Stimulated activated naive B cell treated with anti-CD40 and anti-IgM and Interleukin-4, amounts not matched to agents 10 μg/mL and 1 μg/mL and 100 μg/mL, for 72 hours (primary cell): ENCODE results near the gene NIT2.

Source experiments
- ATAC-seq, 2 donors: fragments of 150-1000 bp; cut with Tn5 transposase; replicated peaks; 2 replicates each; pipeline ENCODE4 v1.10.0; 2021; ENCODE audit warnings: moderate library complexity in 1 of 2
- DNase-seq: peaks from one replicate; pipeline ENCODE4 v3.0.0; 2021
- H3K27ac Mint-ChIP-seq: one replicate; pipeline ENCODE4 v1.8.0; 2022; ENCODE audit warnings: mild to moderate bottlenecking, mixed read lengths
- H3K27me3 Mint-ChIP-seq, 2 donors: one replicate each; pipeline ENCODE4 v1.8.0; 2022; ENCODE audit warnings: mixed read lengths in 2 of 2
- H3K36me3 Mint-ChIP-seq, 2 donors: one replicate each; pipeline ENCODE4 v1.8.0; 2022; ENCODE audit warnings: mixed read lengths in 2 of 2, mild to moderate bottlenecking in 1 of 2
- H3K4me1 Mint-ChIP-seq, 2 donors: one replicate each; pipeline ENCODE4 v1.8.0; 2022; ENCODE audit warnings: mixed read lengths in 2 of 2, mild to moderate bottlenecking in 1 of 2
- H3K4me3 Mint-ChIP-seq, 2 donors: one replicate each; pipeline ENCODE4 v1.8.0; 2022; ENCODE audit warnings: mild to moderate bottlenecking in 2 of 2, mixed read lengths in 2 of 2, moderate library complexity in 1 of 2
- H3K9me3 Mint-ChIP-seq, 2 donors: one replicate each; pipeline ENCODE4 v1.8.0; 2022; ENCODE audit warnings: mixed read lengths in 2 of 2, mild to moderate bottlenecking in 1 of 2

NIT2 gene

DNA sequence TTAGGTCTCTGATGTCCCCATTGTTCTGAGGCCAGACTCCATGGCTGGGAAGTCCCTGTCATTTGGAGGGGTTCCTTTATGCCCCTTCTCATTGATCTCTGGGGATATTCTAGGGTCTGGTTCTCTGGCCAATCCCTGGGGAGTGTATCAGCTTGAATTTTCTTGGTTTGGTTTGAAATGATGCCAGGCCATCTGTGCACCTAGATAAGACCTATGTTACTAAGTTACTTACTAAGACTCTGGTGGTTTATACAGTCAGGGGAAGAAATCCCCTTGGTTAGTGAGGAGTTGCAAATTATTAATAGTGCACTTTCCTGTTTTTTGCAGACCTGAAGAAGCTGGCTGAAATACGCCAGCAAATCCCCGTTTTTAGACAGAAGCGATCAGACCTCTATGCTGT lies 20.3 kb downstream of the NIT2 start:
- H3K4me1 Mint-ChIP-seq: peaks cover 0 to 2% of the 10 kb centered on the region in 2 donors
- H3K9me3 Mint-ChIP-seq: peaks cover 0 to 3% of the 10 kb centered on the region in 2 donors
- H3K27me3 Mint-ChIP-seq: no peaks in the 10 kb centered on the region
- no peak for DNase-seq
- ATAC-seq: no peak
- H3K36me3 Mint-ChIP-seq: peaks cover 42 to 63% of the 10 kb centered on the region in 2 donors
- H3K27ac Mint-ChIP-seq: no peak overlapping the region
- no peak overlapping the region for H3K4me3 Mint-ChIP-seq

DNA sequence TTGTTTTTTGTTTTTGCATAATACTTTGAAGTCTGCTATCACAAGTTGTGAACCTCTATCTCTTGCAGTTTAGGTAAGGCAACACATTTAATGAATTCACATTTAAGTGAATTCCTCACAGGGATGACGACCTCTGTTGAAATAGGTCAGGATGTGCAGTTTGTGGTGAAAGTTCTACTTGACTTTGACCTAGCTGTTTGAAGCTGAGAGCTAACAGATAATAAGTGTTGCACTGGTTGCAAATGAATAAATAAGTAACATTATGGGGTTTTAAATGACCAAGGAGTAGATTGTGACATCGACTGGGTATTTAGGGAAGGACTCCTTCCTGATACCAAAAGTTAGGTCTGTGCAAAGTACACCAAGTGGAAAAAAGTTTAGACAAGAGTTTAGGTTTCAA lies 23.9 kb downstream of the NIT2 start:
- H3K36me3 Mint-ChIP-seq: peaks cover 42 to 59% of the 10 kb centered on the region in 2 donors

GRCh38 chr3:100359035-100359434 lies 24.5 kb downstream of the NIT2 start:
- H3K9me3 Mint-ChIP-seq: peaks cover 3 to 4% of the 10 kb centered on the region in 2 donors
- H3K4me1 Mint-ChIP-seq: peaks cover 0 to 2% of the 10 kb centered on the region in 2 donors
- H3K36me3 Mint-ChIP-seq: peaks cover 46 to 63% of the 10 kb centered on the region in 2 donors
- ATAC-seq (no peak), DNase-seq (no peak)
- no peak overlapping the region for H3K4me3 Mint-ChIP-seq
- no peaks in the 10 kb centered on the region for H3K27me3 Mint-ChIP-seq
- H3K27ac Mint-ChIP-seq: no peak overlapping the region

More for the DNA sequence above, 23.9 kb downstream of the NIT2 start:
- H3K27me3 Mint-ChIP-seq: no peaks in the 10 kb centered on the region
- DNase-seq: no peak
- no peak overlapping the region for H3K27ac Mint-ChIP-seq
- no peak overlapping the region for H3K4me3 Mint-ChIP-seq
- peaks cover 3 to 4% of the 10 kb centered on the region in 2 donors for H3K9me3 Mint-ChIP-seq
- peaks cover 0 to 2% of the 10 kb centered on the region in 2 donors for H3K4me1 Mint-ChIP-seq
- no peak for ATAC-seq

DNA sequence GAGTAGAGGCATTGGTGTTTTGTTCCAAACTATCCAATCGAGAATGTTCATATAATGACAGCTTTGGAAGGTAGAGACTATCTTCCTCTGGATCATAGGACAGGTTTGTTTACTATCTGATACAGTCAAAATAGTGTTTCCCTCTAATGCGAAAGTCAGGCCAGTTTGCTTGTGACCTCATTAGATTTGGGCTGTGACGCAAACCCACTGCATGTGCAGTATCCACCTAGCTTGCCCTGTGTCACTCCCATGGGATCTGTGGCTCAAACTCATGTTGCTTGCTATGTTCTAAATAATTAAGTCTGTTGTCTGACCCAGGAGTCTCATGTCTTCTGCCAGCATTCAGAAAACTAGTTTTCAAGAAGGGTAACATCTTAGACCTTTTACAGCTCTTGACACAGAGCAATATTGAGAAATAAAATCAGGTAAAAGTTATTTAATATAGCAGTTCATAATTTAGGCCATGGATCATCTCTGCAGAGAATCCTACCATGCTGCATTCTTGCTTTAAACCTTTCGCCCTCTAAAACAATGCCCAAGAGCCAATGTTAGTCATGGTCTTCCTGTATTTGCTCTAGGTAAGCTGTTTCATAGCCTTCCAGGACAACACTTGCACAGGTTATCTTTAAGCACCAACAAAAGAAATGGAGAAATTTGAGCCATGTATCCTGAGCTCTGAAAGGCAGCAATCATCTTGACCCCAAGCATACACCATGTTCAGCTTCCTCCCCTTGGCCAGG lies 26.4 kb downstream of the NIT2 start:
- no peak for DNase-seq
- no peak for ATAC-seq
- Mint-ChIP-seq H3K27me3 (no peaks in the 10 kb centered on the region), H3K36me3 (peaks cover 45 to 61% of the 10 kb centered on the region in 2 donors), H3K27ac (peak overlapping the region; percentile 47), H3K4me3 (no peak overlapping the region), H3K4me1 (no peaks in the 10 kb centered on the region), H3K9me3 (peaks cover 3 to 4% of the 10 kb centered on the region in 2 donors)

GRCh38 chr3:100361897-100362296 lies 27.3 kb downstream of the NIT2 start:
- Mint-ChIP-seq H3K27ac (no peak overlapping the region), H3K4me1 (no peaks in the 10 kb centered on the region)
- no peak for DNase-seq

GRCh38 chr3:100364421-100364820 lies 29.9 kb downstream of the NIT2 start:
- Mint-ChIP-seq H3K4me1 (no peaks in the 10 kb centered on the region), H3K27ac (no peak overlapping the region), H3K9me3 (peaks cover 3 to 4% of the 10 kb centered on the region in 2 donors), H3K4me3 (no peak overlapping the region), H3K27me3 (no peaks in the 10 kb centered on the region), H3K36me3 (peaks cover 35 to 47% of the 10 kb centered on the region in 2 donors)
- DNase-seq (no peak), ATAC-seq (no peak)

More at GRCh38 chr3:100361897-100362296, 27.3 kb downstream of the NIT2 start:
- Mint-ChIP-seq H3K36me3 (peaks cover 44 to 61% of the 10 kb centered on the region in 2 donors), H3K27me3 (no peaks in the 10 kb centered on the region), H3K9me3 (peaks cover 3 to 4% of the 10 kb centered on the region in 2 donors), H3K4me3 (no peak overlapping the region)
- no peak for ATAC-seq

DNA sequence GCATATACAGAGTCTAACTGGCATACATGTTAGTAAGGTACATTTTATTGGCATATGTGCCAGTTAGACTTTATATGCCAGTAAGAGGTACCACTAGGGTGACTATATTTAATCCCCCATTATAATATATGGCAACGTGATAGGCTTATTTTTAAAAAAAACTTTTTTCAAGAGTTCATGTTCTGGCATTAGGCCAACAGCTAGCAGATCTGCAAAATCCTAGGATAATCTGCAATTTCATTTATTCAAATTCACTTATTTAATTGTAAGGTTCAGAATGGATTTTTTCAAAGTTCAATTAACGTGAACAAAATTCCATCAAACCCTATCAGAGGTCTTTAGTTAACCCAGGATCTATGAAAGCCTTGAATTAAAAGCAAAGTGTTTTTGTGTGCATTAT lies 31.9 kb downstream of the NIT2 start:
- Mint-ChIP-seq H3K4me3 (no peak overlapping the region), H3K9me3 (peaks cover 3 to 4% of the 10 kb centered on the region in 2 donors), H3K27me3 (no peaks in the 10 kb centered on the region), H3K36me3 (peaks cover 28 to 37% of the 10 kb centered on the region in 2 donors), H3K27ac (no peak overlapping the region), H3K4me1 (no peaks in the 10 kb centered on the region)
- ATAC-seq: no peak
- no peak for DNase-seq

- no peak for ATAC-seq
- Mint-ChIP-seq H3K4me3 (no peak overlapping the region), H3K9me3 (no peaks in the 10 kb centered on the region), H3K4me1 (no peaks in the 10 kb centered on the region), H3K36me3 (peaks cover 18 to 27% of the 10 kb centered on the region in 2 donors), H3K27me3 (no peaks in the 10 kb centered on the region), H3K27ac (no peak overlapping the region)
- DNase-seq: no peak
Observed at GRCh38 chr3:100368441-100368840, 33.9 kb downstream of the NIT2 start.

DNA sequence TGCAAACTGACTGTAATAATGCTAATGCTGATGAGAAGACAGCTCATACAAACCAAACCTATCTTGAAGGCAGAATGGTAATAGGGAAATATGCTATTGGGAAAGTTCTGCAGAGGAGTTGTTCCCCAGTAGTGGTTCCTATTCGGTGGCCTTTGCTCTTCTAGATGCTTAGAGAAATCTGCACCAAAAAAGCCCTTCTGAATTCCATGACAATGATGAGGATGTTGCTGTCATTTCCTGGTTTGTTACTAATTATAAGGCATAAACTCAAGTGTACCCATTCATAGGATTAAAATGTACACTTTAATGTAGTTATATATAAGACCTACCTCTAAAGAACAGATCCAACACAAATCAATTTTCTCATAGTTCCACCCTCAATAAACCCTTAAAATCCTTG lies 36.2 kb downstream of the NIT2 start:
- Mint-ChIP-seq H3K4me1 (no peaks in the 10 kb centered on the region), H3K27me3 (no peaks in the 10 kb centered on the region), H3K4me3 (no peak overlapping the region), H3K36me3 (peaks cover 14 to 24% of the 10 kb centered on the region in 2 donors), H3K27ac (no peak overlapping the region), H3K9me3 (no peaks in the 10 kb centered on the region)
- DNase-seq (no peak), ATAC-seq (no peak)

DNA sequence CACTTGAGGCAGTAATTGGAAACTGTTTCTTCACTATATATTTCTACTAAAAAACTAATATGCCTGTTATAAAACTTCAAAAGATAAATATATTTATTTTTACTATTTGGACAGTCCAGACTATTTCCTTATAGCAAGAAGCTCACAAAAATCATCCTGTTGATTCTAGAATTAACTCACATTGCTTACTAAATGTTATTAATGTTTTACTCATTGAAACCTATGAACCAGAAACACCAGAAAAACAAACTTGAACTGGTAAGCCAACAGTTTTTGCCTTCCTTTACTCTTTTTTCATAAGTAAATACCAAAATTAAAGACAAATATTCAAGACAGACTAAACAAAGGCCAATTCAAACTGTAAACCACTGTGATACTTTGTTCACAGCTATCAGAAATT lies 40.0 kb downstream of the NIT2 start:
- H3K4me3 Mint-ChIP-seq: no peak overlapping the region
- ATAC-seq: no peak

DNA sequence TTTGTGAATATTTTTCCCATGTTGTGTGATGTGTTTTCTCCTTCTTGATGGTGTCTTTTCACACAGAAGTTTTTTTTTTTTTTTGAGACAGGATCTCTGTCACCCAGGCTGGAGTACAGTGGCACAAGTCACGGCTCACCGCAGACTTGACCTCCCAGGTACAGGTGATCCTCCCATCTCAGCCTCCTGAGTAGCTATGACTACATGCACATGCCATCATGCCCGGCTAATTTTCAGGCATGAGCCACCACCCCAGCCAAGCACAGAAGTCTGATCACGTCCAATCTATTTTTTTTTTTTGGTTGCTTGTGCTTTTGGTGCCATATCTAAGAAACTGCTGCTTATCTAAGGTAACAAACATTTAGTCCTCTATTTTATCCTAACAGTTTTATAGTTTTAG lies 41.7 kb downstream of the NIT2 start:
- Mint-ChIP-seq H3K27ac (no peak overlapping the region), H3K4me3 (no peak overlapping the region), H3K36me3 (peaks cover 34 to 51% of the 10 kb centered on the region in 2 donors), H3K27me3 (no peaks in the 10 kb centered on the region), H3K4me1 (no peaks in the 10 kb centered on the region), H3K9me3 (no peaks in the 10 kb centered on the region)
- DNase-seq: no peak
- no peak for ATAC-seq

More for the DNA sequence above, 40.0 kb downstream of the NIT2 start:
- no peak for DNase-seq
- Mint-ChIP-seq H3K27ac (no peak overlapping the region), H3K36me3 (peaks cover 28 to 43% of the 10 kb centered on the region in 2 donors), H3K9me3 (no peaks in the 10 kb centered on the region), H3K4me1 (no peaks in the 10 kb centered on the region), H3K27me3 (no peaks in the 10 kb centered on the region)

DNA sequence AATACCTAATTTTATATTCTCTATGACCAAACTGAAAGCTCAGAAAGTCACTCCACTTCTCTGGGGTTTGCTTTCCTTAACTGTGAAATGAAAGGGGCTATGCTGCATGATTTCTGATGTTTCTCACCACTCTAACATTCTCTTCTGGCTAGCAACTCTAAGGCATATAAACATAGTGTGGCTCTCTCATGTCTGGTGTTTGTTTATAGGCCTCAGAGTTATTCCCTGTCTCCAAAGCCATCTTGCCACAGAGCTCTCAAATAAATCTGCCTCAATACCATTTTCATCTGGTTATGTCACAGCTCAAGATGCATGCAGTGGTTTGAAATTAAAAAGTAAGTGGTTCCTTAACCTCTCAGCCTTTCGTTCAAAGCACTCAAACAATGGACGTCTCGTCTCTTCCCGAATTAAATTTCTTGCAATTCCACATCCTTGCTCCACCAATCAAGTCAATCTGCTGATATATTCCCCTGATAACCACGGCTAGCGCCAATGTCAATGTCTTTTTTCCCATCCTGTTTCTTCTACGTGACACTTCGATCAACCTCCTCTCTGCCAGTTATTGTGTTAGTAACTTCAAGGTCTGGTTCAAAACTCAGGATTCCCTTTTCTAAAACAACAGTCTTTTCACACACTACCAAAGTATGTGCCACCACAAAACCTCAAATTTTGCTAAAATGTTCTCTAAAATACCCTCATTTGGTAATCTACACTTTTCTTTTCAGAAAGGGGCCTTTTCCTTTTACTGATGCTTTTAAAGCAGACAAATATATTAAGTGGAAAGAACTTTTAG lies 50.4 kb downstream of the NIT2 start:
- Mint-ChIP-seq H3K36me3 (peaks cover 36 to 42% of the 10 kb centered on the region in 2 donors), H3K9me3 (peaks cover 0 to 5% of the 10 kb centered on the region in 2 donors), H3K4me3 (no peak overlapping the region), H3K27ac (no peak overlapping the region), H3K27me3 (no peaks in the 10 kb centered on the region), H3K4me1 (peaks cover 0 to 8% of the 10 kb centered on the region in 2 donors)
- no peak for DNase-seq
- no peak for ATAC-seq

GRCh38 chr3:100386437-100387074 lies 52.0 kb downstream of the NIT2 start:
- no peak overlapping the region for H3K4me3 Mint-ChIP-seq
- H3K27ac Mint-ChIP-seq: no peak overlapping the region

GRCh38 chr3:100389025-100389424 lies 54.5 kb downstream of the NIT2 start:
- no peak for DNase-seq
- Mint-ChIP-seq H3K36me3 (peaks cover 32 to 41% of the 10 kb centered on the region in 2 donors), H3K9me3 (peaks cover 0 to 5% of the 10 kb centered on the region in 2 donors), H3K27me3 (no peaks in the 10 kb centered on the region), H3K4me3 (no peak overlapping the region), H3K27ac (no peak overlapping the region), H3K4me1 (peaks cover 2 to 8% of the 10 kb centered on the region in 2 donors)
- no peak for ATAC-seq

More at GRCh38 chr3:100386437-100387074, 52.0 kb downstream of the NIT2 start:
- no peak for ATAC-seq
- DNase-seq: no peak
- H3K9me3 Mint-ChIP-seq: peaks cover 0 to 5% of the 10 kb centered on the region in 2 donors
- H3K4me1 Mint-ChIP-seq: peaks cover 0 to 8% of the 10 kb centered on the region in 2 donors
- peaks cover 32 to 41% of the 10 kb centered on the region in 2 donors for H3K36me3 Mint-ChIP-seq
- H3K27me3 Mint-ChIP-seq: no peaks in the 10 kb centered on the region
